GM18519 (cell line): ENCODE measurements around the gene SH2D3A.
"Not testable (repeated sequence)": the region's sequence is repeated elsewhere in the genome, so short reads cannot be mapped to it uniquely, and the experiment has no call there.

Experiments
- ATAC-seq: cut with Tn5 transposase; IDR thresholded peaks from one replicate; pipeline ENCODE4 v1.9.1; 2021; ENCODE audit warnings: mild to moderate bottlenecking, moderate library complexity; ENCODE audit not compliant: unreplicated experiment, low FRiP score

The SH2D3A gene

GRCh38 chr19:6710273-6711077, 56.8 kb downstream of the SH2D3A start:
- no peak for ATAC-seq

GRCh38 chr19:6709549-6709948, 57.7 kb downstream of the SH2D3A start:
- no peak for ATAC-seq

GRCh38 chr19:6708913-6709312, 58.3 kb downstream of the SH2D3A start:
- ATAC-seq: not testable (repeated sequence)

- ATAC-seq: no peak
These were observed 58.9 kb downstream of the SH2D3A start for GRCh38 chr19:6708346-6708745.

- ATAC-seq: no peak
These were observed 59.6 kb downstream of the SH2D3A start for GRCh38 chr19:6707658-6708018.

- no peak for ATAC-seq
These were observed 60.1 kb downstream of the SH2D3A start for GRCh38 chr19:6707011-6707657.

- ATAC-seq: no peak
These were observed 60.6 kb downstream of the SH2D3A start for GRCh38 chr19:6706633-6706958.

- no peak for ATAC-seq
These were observed 61.2 kb downstream of the SH2D3A start for GRCh38 chr19:6705931-6706632.
